ENCODE measurements around the gene DHCR24. TPM values are rescaled to one million over a fixed set of nuclear protein-coding genes. Genes with fewer than 3 reads are reported as not detected.

Gene DHCR24
- total RNA-seq, 1 donor from 2014 or later, result 141 TPM

DNA sequence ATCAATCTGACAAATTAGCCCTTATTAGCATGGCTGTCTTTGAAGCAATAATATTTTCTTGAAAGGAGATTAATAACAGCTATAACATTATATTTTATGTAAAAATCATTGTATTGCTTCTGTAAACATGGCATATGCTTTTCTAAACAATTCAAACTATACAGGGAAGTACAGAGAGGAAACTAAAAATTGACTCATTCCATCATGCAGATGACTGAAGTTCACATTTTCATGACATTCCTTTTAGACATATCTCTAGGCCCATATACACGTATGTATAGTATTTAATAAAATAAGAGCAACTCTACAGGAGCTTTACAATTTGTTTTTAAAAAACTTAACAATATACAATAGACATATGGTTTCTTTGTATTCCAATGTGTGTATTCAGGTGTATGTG is 5.6 kb upstream of the DHCR24 start:
- no peaks in the 10 kb centered on the region for H3K27me3 ChIP-seq
- H3K27ac ChIP-seq, result no peak overlapping the region
- DNase-seq (ENCODE audit: extremely low spot score in 2 of 2), result no peak
- no peak overlapping the region for H3K4me3 ChIP-seq
- H3K4me1 ChIP-seq, result peaks cover 5% of the 10 kb centered on the region
- no peak for TF ChIP-seq CTCF (IDR thresholded peaks at IDR 0.05)
- no peak for TF ChIP-seq POLR2A (IDR thresholded peaks at IDR 0.05)
- TF ChIP-seq POLR2AphosphoS5 (IDR thresholded peaks at IDR 0.05; ENCODE audit: insufficient read depth in 1 of 2, low read depth in 1 of 2), result no peak
- H3K36me3 ChIP-seq, result no peaks in the 10 kb centered on the region
- H3K9me3 ChIP-seq, result no peaks in the 10 kb centered on the region
- intact Hi-C loops (cut with DNase I), result no loop called here

DNA sequence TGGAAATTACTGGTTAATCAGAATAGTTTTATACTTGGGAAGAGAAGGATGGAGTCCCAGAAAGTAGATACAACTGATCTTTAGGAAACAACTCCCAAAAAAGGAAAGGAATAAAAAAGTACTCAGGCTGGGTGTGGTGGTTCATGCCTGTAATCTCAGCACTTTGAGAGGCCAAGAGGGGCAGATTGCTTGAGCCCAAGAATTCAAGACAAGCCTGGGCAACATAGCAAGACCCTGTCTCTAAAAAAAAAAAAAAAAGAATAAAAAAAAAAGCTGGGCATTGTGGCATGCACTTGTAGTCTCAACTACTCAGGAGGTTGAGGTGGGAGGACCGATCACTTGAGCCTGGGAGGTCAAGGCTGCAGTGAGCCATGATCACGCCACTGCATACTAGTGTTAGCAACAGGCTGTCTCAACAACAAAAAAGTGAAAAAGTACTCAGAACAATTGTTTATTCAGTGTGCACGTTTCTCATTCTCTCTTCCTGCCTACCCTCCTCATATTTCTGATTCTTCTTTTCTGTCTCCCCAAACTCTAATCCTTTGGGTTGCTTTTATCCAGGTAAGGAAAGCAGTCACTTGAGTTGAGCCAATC is 2.2 kb upstream of the DHCR24 start:
- TF ChIP-seq CTCF (IDR thresholded peaks at IDR 0.05), result no peak
- no peak for TF ChIP-seq POLR2AphosphoS5 (IDR thresholded peaks at IDR 0.05; ENCODE audit: insufficient read depth in 1 of 2, low read depth in 1 of 2)
- no peak for TF ChIP-seq POLR2A (IDR thresholded peaks at IDR 0.05)
- no peak for DNase-seq (ENCODE audit: extremely low spot score in 2 of 2)
- Histone ChIP-seq H3K27ac (no peak overlapping the region), H3K9me3 (no peaks in the 10 kb centered on the region), H3K36me3 (no peaks in the 10 kb centered on the region), H3K27me3 (no peaks in the 10 kb centered on the region), H3K4me1 (peaks cover 33% of the 10 kb centered on the region), H3K4me3 (no peak overlapping the region)
- intact Hi-C loops (cut with DNase I), result no loop called here

DNA sequence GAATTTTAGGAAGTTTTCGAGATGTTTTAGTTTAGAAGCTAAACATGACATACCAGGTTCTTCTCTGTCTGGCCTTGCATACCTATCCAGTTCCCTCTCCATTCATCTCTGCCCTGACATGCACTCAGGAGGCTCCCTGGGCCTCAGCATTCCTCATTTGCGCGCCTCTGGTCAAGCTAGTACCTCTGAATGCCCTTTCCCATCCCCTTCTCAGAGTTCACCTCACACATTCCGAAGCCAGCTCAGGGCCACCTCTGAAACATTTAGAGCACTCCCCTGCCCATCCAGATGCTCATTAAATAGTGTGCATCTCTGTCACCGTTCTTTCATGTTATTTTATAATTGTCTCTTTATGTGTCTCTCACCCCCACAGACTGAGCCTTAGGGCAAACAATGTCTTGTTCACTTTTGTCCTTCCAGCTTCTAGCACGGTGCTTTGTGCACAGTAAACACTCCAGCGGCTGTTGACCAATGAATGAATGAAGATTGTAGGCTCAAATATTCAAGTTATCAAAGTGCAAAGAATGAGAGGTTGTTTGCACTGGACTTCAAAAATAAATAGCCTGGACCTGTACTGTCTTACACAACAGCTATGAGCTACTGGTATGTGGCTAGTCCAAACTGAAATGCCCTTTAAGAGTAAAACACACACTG is 1.2 kb upstream of the DHCR24 start:
- peak overlapping the region in 1 of 2 donors; percentile 81 for H3K4me3 ChIP-seq
- H3K9me3 ChIP-seq, result no peaks in the 10 kb centered on the region
- peaks cover 33% of the 10 kb centered on the region for H3K4me1 ChIP-seq
- H3K27me3 ChIP-seq, result no peaks in the 10 kb centered on the region
- intact Hi-C loops (cut with DNase I), result no loop called here
- no peak overlapping the region for H3K27ac ChIP-seq
- no peaks in the 10 kb centered on the region for H3K36me3 ChIP-seq
- TF ChIP-seq POLR2AphosphoS5 (IDR thresholded peaks at IDR 0.05; ENCODE audit: insufficient read depth in 1 of 2, low read depth in 1 of 2), result no peak
- no peak for TF ChIP-seq POLR2A (IDR thresholded peaks at IDR 0.05)
- no peak for TF ChIP-seq CTCF (IDR thresholded peaks at IDR 0.05)
- DNase-seq (ENCODE audit: extremely low spot score in 2 of 2), result no peak

DNA sequence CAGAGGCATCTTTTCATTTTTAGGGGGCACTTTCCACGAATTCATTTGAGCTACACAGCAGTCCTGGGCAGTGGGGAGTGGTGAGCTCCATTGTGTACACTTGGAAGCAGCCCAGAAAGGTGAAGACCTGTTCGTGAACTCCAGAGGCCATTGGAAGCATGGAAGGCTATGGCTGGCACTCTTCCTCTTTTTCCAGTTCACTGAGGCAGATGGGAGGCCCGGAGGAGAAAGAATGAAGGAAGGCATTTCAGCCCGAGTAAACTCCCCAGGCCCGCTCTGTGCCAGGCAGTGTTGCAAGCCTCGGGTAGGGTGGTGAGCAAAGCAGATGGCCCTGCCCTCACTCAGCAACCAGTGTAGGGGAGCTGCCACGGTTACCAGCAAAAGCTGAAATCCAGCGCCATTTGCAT is 673 bp upstream of the DHCR24 start:
- DNase-seq (ENCODE audit: extremely low spot score in 2 of 2), result no peak
- Histone ChIP-seq H3K4me1 (peaks cover 33% of the 10 kb centered on the region), H3K27me3 (no peaks in the 10 kb centered on the region), H3K27ac (peak overlapping the region; percentile 61), H3K36me3 (no peaks in the 10 kb centered on the region), H3K4me3 (peak overlapping the region; percentile 54 to 81), H3K9me3 (no peaks in the 10 kb centered on the region)
- intact Hi-C loops (cut with DNase I), result no loop called here
- no peak for TF ChIP-seq CTCF (IDR thresholded peaks at IDR 0.05)
- TF ChIP-seq POLR2A (IDR thresholded peaks at IDR 0.05), result no peak
- no peak for TF ChIP-seq POLR2AphosphoS5 (IDR thresholded peaks at IDR 0.05; ENCODE audit: insufficient read depth in 1 of 2, low read depth in 1 of 2)

Measured in vagina (tissue), 2 donors.